Measurements from ENCODE around the gene NMNAT3.
"Not testable (repeated sequence)": the region's sequence is repeated elsewhere in the genome, so short reads cannot be mapped to it uniquely, and the experiment has no call there.

The NMNAT3 gene

GRCh38 chr3:139587797-139588196, 90.0 kb downstream of the NMNAT3 start:
- DNase-seq (ENCODE audit: insufficient read length, low spot score), result no peak
- FAIRE-seq, result no peak
- no peak for TF ChIP-seq CTCF (IDR thresholded peaks at IDR 0.05; ENCODE audit: insufficient read depth, missing control alignments)

GRCh38 chr3:139586420-139587017, 91.3 kb downstream of the NMNAT3 start:
- DNase-seq (ENCODE audit: insufficient read length, low spot score) (no peak), FAIRE-seq (no peak)

GRCh38 chr3:139585820-139586219, 92.0 kb downstream of the NMNAT3 start:
- no peak for DNase-seq (ENCODE audit: insufficient read length, low spot score)
- TF ChIP-seq CTCF (IDR thresholded peaks at IDR 0.05; ENCODE audit: insufficient read depth, missing control alignments), result no peak
- no peak for FAIRE-seq

More at GRCh38 chr3:139586420-139587017, 91.3 kb downstream of the NMNAT3 start:
- TF ChIP-seq CTCF (IDR thresholded peaks at IDR 0.05; ENCODE audit: insufficient read depth, missing control alignments), result no peak

GRCh38 chr3:139583651-139584050, 94.1 kb downstream of the NMNAT3 start:
- DNase-seq (ENCODE audit: insufficient read length, low spot score); FAIRE-seq: not testable (repeated sequence)

- no peak for TF ChIP-seq CTCF (IDR thresholded peaks at IDR 0.05; ENCODE audit: insufficient read depth, missing control alignments)
- DNase-seq (ENCODE audit: insufficient read length, low spot score) (no peak), FAIRE-seq (no peak)
Observed at GRCh38 chr3:139578783-139579182, 99.0 kb downstream of the NMNAT3 start.

GRCh38 chr3:139577909-139578308, 99.9 kb downstream of the NMNAT3 start:
- FAIRE-seq (no peak), DNase-seq (ENCODE audit: insufficient read length, low spot score) (no peak)
- no peak for TF ChIP-seq CTCF (IDR thresholded peaks at IDR 0.05; ENCODE audit: insufficient read depth, missing control alignments)

GRCh38 chr3:139577346-139577745, 100.4 kb downstream of the NMNAT3 start:
- DNase-seq (ENCODE audit: insufficient read length, low spot score) (no peak), FAIRE-seq (no peak)
- TF ChIP-seq CTCF (IDR thresholded peaks at IDR 0.05; ENCODE audit: insufficient read depth, missing control alignments), result no peak

Data from D721Med (cell line).